HG03095 (cell line): Measurements from ENCODE around the gene KRI1.

Source experiments
- ATAC-seq: cut with Tn5 transposase; IDR thresholded peaks from one replicate; pipeline ENCODE4 v1.9.1; 2021; ENCODE audit warnings: moderate library complexity; ENCODE audit not compliant: unreplicated experiment

Gene KRI1

GRCh38 chr19:10520652-10521318 is 45.0 kb downstream of the KRI1 start:
- no peak for ATAC-seq

GRCh38 chr19:10519421-10519820 is 46.4 kb downstream of the KRI1 start:
- no peak for ATAC-seq

- ATAC-seq = no peak
These were observed 47.1 kb downstream of the KRI1 start for GRCh38 chr19:10518444-10519361.

GRCh38 chr19:10517760-10518443 is 47.9 kb downstream of the KRI1 start:
- ATAC-seq = no peak

- ATAC-seq = no peak
These were observed 48.5 kb downstream of the KRI1 start, which contains the start of gene S1PR5 for GRCh38 chr19:10517361-10517759. TSS of gene S1PR5 (minus strand) at chr19:10517447. CDS start at chr19:10515011, 2,436 bp downstream.

GRCh38 chr19:10516671-10517286 is 49.0 kb downstream of the KRI1 start:
- ATAC-seq = no peak

GRCh38 chr19:10516064-10516385 is 49.8 kb downstream of the KRI1 start:
- ATAC-seq = no peak

GRCh38 chr19:10514211-10515145 is 51.3 kb downstream of the KRI1 start:
- ATAC-seq = no peak

- no peak for ATAC-seq
These were observed 52.6 kb downstream of the KRI1 start for GRCh38 chr19:10513223-10513622.

- no peak for ATAC-seq
These were observed 55.5 kb downstream of the KRI1 start for GRCh38 chr19:10510301-10510802.

- no peak for ATAC-seq
These were observed 57.1 kb downstream of the KRI1 start for GRCh38 chr19:10508707-10509106.

GRCh38 chr19:10508036-10508435 is 57.8 kb downstream of the KRI1 start:
- ATAC-seq = no peak

GRCh38 chr19:10505583-10506229 is 60.1 kb downstream of the KRI1 start:
- ATAC-seq = no peak
